MM.1S (cell line): ENCODE data around the gene AUTS2.

ENCODE experiments used
- DNase-seq: peaks from one replicate; pipeline ENCODE4 v3.0.0-alpha.2; 2015
- H2AFZ ChIP-seq: fragments of 300-600 bp; sonication (generic); 2 replicates; pipeline ENCODE4 v1.6.0; 2016; ENCODE audit warnings: antibody characterized with exemption, low read length
- H3F3A ChIP-seq: fragments of 300-600 bp; sonication (generic); 2 replicates; pipeline ENCODE4 v1.6.1; 2016; ENCODE audit warnings: mild to moderate bottlenecking, antibody characterized with exemption, low read length, moderate library complexity, mixed read lengths; ENCODE audit not compliant: insufficient read depth
- H3K27ac ChIP-seq: fragments of 300-600 bp; sonication (generic); 2 replicates; pipeline ENCODE4 v1.5.1; 2016; ENCODE audit warnings: mild to moderate bottlenecking, low read length
- H3K27me3 ChIP-seq: fragments of 300-600 bp; sonication (generic); replicated peaks from 2 replicates; pipeline ENCODE4 v1.6.0; 2016; ENCODE audit warnings: low read length; ENCODE audit not compliant: insufficient read depth
- H3K36me3 ChIP-seq: fragments of 300-600 bp; sonication (generic); replicated peaks from 2 replicates; pipeline ENCODE4 v1.6.1; 2016; ENCODE audit warnings: mild to moderate bottlenecking, low read length, mixed read lengths; ENCODE audit not compliant: insufficient read depth
- H3K4me1 ChIP-seq: fragments of 300-600 bp; sonication (generic); 2 replicates; pipeline ENCODE4 v1.6.1; 2016; ENCODE audit warnings: low read length, mixed read lengths
- H3K4me2 ChIP-seq: fragments of 300-600 bp; sonication (generic); 2 replicates; pipeline ENCODE4 v1.6.0; 2016; ENCODE audit warnings: low read depth, low read length
- H3K4me3 ChIP-seq: fragments of 300-600 bp; sonication (generic); 2 replicates; pipeline ENCODE4 v1.5.1; 2016; ENCODE audit warnings: low read length, mixed read lengths
- H3K79me2 ChIP-seq: fragments of 300-600 bp; sonication (generic); 2 replicates; pipeline ENCODE4 v1.6.1; 2016; ENCODE audit warnings: mixed run types, low read length, mixed read lengths
- H3K9ac ChIP-seq: fragments of 300-600 bp; sonication (generic); 2 replicates; pipeline ENCODE4 v1.6.1; 2016; ENCODE audit warnings: low read length, mixed read lengths
- H3K9me2 ChIP-seq: fragments of 300-600 bp; sonication (generic); replicated peaks from 2 replicates; pipeline ENCODE4 v1.6.1; 2016; ENCODE audit warnings: mild to moderate bottlenecking, low read length, mixed read lengths; ENCODE audit not compliant: insufficient read depth
- H3K9me3 ChIP-seq: fragments of 300-600 bp; sonication (generic); replicated peaks from 2 replicates; pipeline ENCODE4 v1.6.1; 2016; ENCODE audit warnings: mild to moderate bottlenecking, low read length, mixed read lengths; ENCODE audit not compliant: insufficient read depth
- H4K20me1 ChIP-seq: fragments of 300-600 bp; sonication (generic); 2 replicates; pipeline ENCODE4 v1.6.1; 2016; ENCODE audit warnings: mild to moderate bottlenecking, low read length, moderate library complexity, mixed read lengths; ENCODE audit not compliant: insufficient read depth
- CTCF ChIP-seq: fragments of 300-600 bp; sonication (generic); IDR thresholded peaks from 2 replicates; pipeline ENCODE4 v1.5.1; 2016; ENCODE audit warnings: antibody characterized with exemption, low read length, mixed read lengths
- EZH2 ChIP-seq: fragments of 300-600 bp; sonication (generic); optimal IDR thresholded peaks from 2 replicates; pipeline ENCODE3; 2017; ENCODE audit warnings: low read depth, mild to moderate bottlenecking, antibody characterized with exemption, low read length, mixed read lengths
- EZH2phosphoT487 ChIP-seq: fragments of 300-600 bp; sonication (generic); IDR thresholded peaks from 2 replicates; pipeline ENCODE4 v1.6.1; 2018; ENCODE audit warnings: antibody characterized with exemption, low read length

The AUTS2 gene

GRCh38 chr7:70578131-70578530, 979.9 kb downstream of the AUTS2 start:
- no peak overlapping the region for H2AFZ ChIP-seq
- no peak overlapping the region for H3K4me3 ChIP-seq
- DNase-seq: no peak
- no peaks in the 10 kb centered on the region for H3F3A ChIP-seq
- H3K4me2 ChIP-seq: no peak overlapping the region
- no peaks in the 10 kb centered on the region for H3K4me1 ChIP-seq
- no peak overlapping the region for H3K9ac ChIP-seq
- no peaks in the 10 kb centered on the region for H3K9me3 ChIP-seq
- H3K27me3 ChIP-seq: no peaks in the 10 kb centered on the region
- no peaks in the 10 kb centered on the region for H4K20me1 ChIP-seq
- H3K36me3 ChIP-seq: no peaks in the 10 kb centered on the region
- no peaks in the 10 kb centered on the region for H3K9me2 ChIP-seq
- TF ChIP-seq EZH2 (no peak), CTCF (no peak), EZH2phosphoT487 (no peak)
- H3K27ac ChIP-seq: no peak overlapping the region
- H3K79me2 ChIP-seq: no peaks in the 10 kb centered on the region

GRCh38 chr7:70579397-70580097, 981.3 kb downstream of the AUTS2 start:
- Histone ChIP-seq H3K9ac (no peak overlapping the region), H3K4me2 (no peak overlapping the region)
- no peak for DNase-seq

GRCh38 chr7:70580161-70580560, 981.9 kb downstream of the AUTS2 start:
- no peak for DNase-seq
- no peak for TF ChIP-seq CTCF
- TF ChIP-seq EZH2phosphoT487: no peak
- no peak for TF ChIP-seq EZH2
- Histone ChIP-seq H3K9me2 (no peaks in the 10 kb centered on the region), H3K4me3 (no peak overlapping the region), H3K36me3 (no peaks in the 10 kb centered on the region), H3F3A (no peaks in the 10 kb centered on the region), H3K4me1 (no peaks in the 10 kb centered on the region), H3K27ac (no peak overlapping the region), H3K79me2 (no peaks in the 10 kb centered on the region), H3K9ac (no peak overlapping the region), H3K4me2 (no peak overlapping the region), H3K27me3 (no peaks in the 10 kb centered on the region), H3K9me3 (no peaks in the 10 kb centered on the region), H2AFZ (no peak overlapping the region), H4K20me1 (no peaks in the 10 kb centered on the region)

More at GRCh38 chr7:70579397-70580097, 981.3 kb downstream of the AUTS2 start:
- Histone ChIP-seq H3K36me3 (no peaks in the 10 kb centered on the region), H4K20me1 (no peaks in the 10 kb centered on the region), H3F3A (no peaks in the 10 kb centered on the region), H3K9me2 (no peaks in the 10 kb centered on the region), H3K4me1 (no peaks in the 10 kb centered on the region), H3K27me3 (no peaks in the 10 kb centered on the region), H3K4me3 (no peak overlapping the region), H3K9me3 (no peaks in the 10 kb centered on the region), H3K79me2 (no peaks in the 10 kb centered on the region), H2AFZ (no peak overlapping the region), H3K27ac (no peak overlapping the region)
- TF ChIP-seq EZH2: no peak
- no peak for TF ChIP-seq EZH2phosphoT487
- no peak for TF ChIP-seq CTCF
